D721Med (cell line): Measurements from ENCODE around the gene COL15A1.

Source experiments
- DNase-seq: peaks from one replicate; pipeline ENCODE4 v3.0.0; 2011; ENCODE audit warnings: low spot score; ENCODE audit not compliant: insufficient read length
- FAIRE-seq: peaks from 2 replicates; lab custom pipeline; 2011; peaks lifted over from hg19 to GRCh38; lab: Jason Lieb, UNC
- CTCF ChIP-seq: IDR thresholded peaks from 2 replicates; pipeline ENCODE4 v1.5.1; 2012; ENCODE audit warnings: mild to moderate bottlenecking, control low read depth; ENCODE audit not compliant: insufficient read depth; ENCODE audit errors: missing control alignments

The COL15A1 gene

GRCh38 chr9:99105152-99106043, 161.7 kb downstream of the COL15A1 start:
- FAIRE-seq (no peak), DNase-seq (no peak)
- no peak for TF ChIP-seq CTCF

- no peak for TF ChIP-seq CTCF
- FAIRE-seq = no peak
These were observed 162.3 kb downstream of the COL15A1 start for GRCh38 chr9:99106044-99106375.

GRCh38 chr9:99107421-99107820, 163.7 kb downstream of the COL15A1 start:
- DNase-seq = no peak
- no peak for FAIRE-seq
- no peak for TF ChIP-seq CTCF

More at GRCh38 chr9:99106044-99106375, 162.3 kb downstream of the COL15A1 start:
- no peak for DNase-seq

GRCh38 chr9:99108131-99108530, 164.4 kb downstream of the COL15A1 start:
- FAIRE-seq (no peak), DNase-seq (no peak)
- TF ChIP-seq CTCF = no peak

- no peak for TF ChIP-seq CTCF
- no peak for FAIRE-seq
- no peak for DNase-seq
These were observed 165.8 kb downstream of the COL15A1 start for GRCh38 chr9:99109522-99109921.

- FAIRE-seq = no peak
- DNase-seq = no peak
These were observed 169.2 kb downstream of the COL15A1 start for GRCh38 chr9:99112750-99113413.

More at GRCh38 chr9:99112750-99113413, 169.2 kb downstream of the COL15A1 start:
- TF ChIP-seq CTCF = no peak
